HCT116 (cell line): Measurements from ENCODE around the gene TSPEAR. TPM values are rescaled to one million over a fixed set of nuclear protein-coding genes. Genes with fewer than 3 reads are reported as not detected.
"Not testable (repeated sequence)": the region's sequence is repeated elsewhere in the genome, so short reads cannot be mapped to it uniquely, and the experiment has no call there.

ENCODE experiments used
- ATAC-seq: fragments of 200-7000 bp; cut with Tn5 transposase; 2 replicates; pipeline ENCODE4 v1.9.1; 2020; ENCODE audit warnings: mild to moderate bottlenecking, moderate library complexity
- BruUV-seq: library from RNA; stranded (reverse); fragments of 400-500 nt; replicated peaks from 2 replicates; lab custom pipeline; 2021; lab: Mats Ljungman, UMichigan
- CTCF ChIA-PET: fragments of 300-600 bp; sonication (Branson Sonifier 250); formaldehyde crosslinking; loops from one replicate; lab custom pipeline; 2021; ENCODE audit warnings: antibody characterized with exemption; lab: Charles Lee
- POLR2A ChIA-PET: fragments of 300-600, 350-600 bp; sonication (Branson Sonifier 250); formaldehyde crosslinking; loops from one replicate; lab custom pipeline; 2021; ENCODE audit warnings: antibody characterized with exemption; lab: Charles Lee
- RAD21 ChIA-PET, 2 experiments: fragments of 300-600 bp; sonication (Branson Sonifier 250); formaldehyde crosslinking; loops; one replicate each; lab custom pipeline; 2023; ENCODE audit warnings: low total read pairs in 2 of 2; ENCODE audit not compliant: uncharacterized antibody in 2 of 2, unreplicated experiment in 2 of 2, low non-redundant PET in 1 of 2; lab: Charles Lee
- DNase-seq: peaks from one replicate; pipeline ENCODE4 v3.0.0-alpha.2; 2010; ENCODE audit warnings: low read depth, low spot score
- H2AFZ ChIP-seq: fragments of 200-600 bp; shearing (Covaris generic), sonication (generic); 2 replicates; pipeline ENCODE4 v1.6.1; 2017; ENCODE audit warnings: low read depth, mixed run types, mixed read lengths, antibody characterized with exemption, low read length; ENCODE audit not compliant: poor library complexity, severe bottlenecking
- H3K27ac ChIP-seq: 2 replicates; pipeline ENCODE4 v1.5.1; 2012; ENCODE audit warnings: low read depth, low read length
- H3K27me3 ChIP-seq: fragments of 200-600 bp; sonication (generic); 2 replicates; pipeline ENCODE4 v1.6.1; 2016; ENCODE audit warnings: mixed run types, low read length, mixed read lengths; ENCODE audit not compliant: insufficient read depth
- H3K36me3 ChIP-seq, 2 experiments: fragments of 200-500 bp in 1 of 2; fragments of 200-600 bp in 1 of 2; sonication (Bioruptor generic) in 1 of 2; sonication (generic) in 1 of 2; 2 replicates each; pipeline versions ENCODE4 v1.5.1 to v1.6.1; 2014 to 2016; ENCODE audit warnings: low read length in 2 of 2, inconsistent platforms in 1 of 2, mixed read lengths in 1 of 2, mixed run types in 1 of 2; ENCODE audit not compliant: insufficient read depth in 2 of 2, control insufficient read depth in 1 of 2
- H3K4me1 ChIP-seq, 2 experiments: fragments of 200-600 bp in 1 of 2; sonication (generic) in 1 of 2; 2 replicates each; pipeline versions ENCODE4 v1.5.1 to v1.6.1; 2012 to 2017; ENCODE audit warnings: low read length in 2 of 2, inconsistent platforms in 1 of 2, mild to moderate bottlenecking in 1 of 2, mixed read lengths in 1 of 2, mixed run types in 1 of 2, moderate library complexity in 1 of 2; ENCODE audit not compliant: insufficient read depth in 2 of 2, control insufficient read depth in 1 of 2
- H3K4me2 ChIP-seq: fragments of 200-600 bp; sonication (generic); 2 replicates; pipeline ENCODE4 v1.6.1; 2017; ENCODE audit warnings: mixed run types, low read length, mixed read lengths
- H3K4me3 ChIP-seq, 2 experiments: fragments of 200-600 bp in 1 of 2; sonication (generic) in 1 of 2; replicated peaks in 1 of 2; 2 replicates each; pipeline ENCODE4 v1.5.1; 2011 to 2016; ENCODE audit warnings: low read length in 2 of 2, control low read depth in 1 of 2, low read depth in 1 of 2, mild to moderate bottlenecking in 1 of 2, mixed read lengths in 1 of 2, mixed run types in 1 of 2
- H3K79me2 ChIP-seq: fragments of 200-600 bp; sonication (generic); 2 replicates; pipeline ENCODE4 v1.6.1; 2017; ENCODE audit warnings: mild to moderate bottlenecking, mixed run types, low read length, moderate library complexity, mixed read lengths; ENCODE audit not compliant: insufficient read depth
- H3K9ac ChIP-seq: fragments of 200-600 bp; sonication (generic); 2 replicates; pipeline ENCODE4 v1.6.1; 2016; ENCODE audit warnings: low read length, mixed read lengths
- H3K9me2 ChIP-seq: fragments of 200-600 bp; sonication (generic), shearing (Covaris generic); 2 replicates; pipeline ENCODE4 v1.6.1; 2017; ENCODE audit warnings: mixed run types, mild to moderate bottlenecking, moderate library complexity; ENCODE audit not compliant: insufficient read depth
- H3K9me3 ChIP-seq, 2 experiments: fragments of 200-500 bp in 1 of 2; fragments of 200-600 bp in 1 of 2; sonication (Bioruptor generic) in 1 of 2; sonication (generic) in 1 of 2; 2 replicates each; pipeline ENCODE4 v1.6.1; 2014 to 2017; ENCODE audit warnings: low read length in 2 of 2, mixed read lengths in 2 of 2, inconsistent platforms in 1 of 2, low read depth in 1 of 2, mild to moderate bottlenecking in 1 of 2, mixed run types in 1 of 2, moderate library complexity in 1 of 2; ENCODE audit not compliant: control insufficient read depth in 1 of 2, insufficient read depth in 1 of 2
- H4K20me1 ChIP-seq: fragments of 200-600 bp; sonication (generic), shearing (Covaris generic); 2 replicates; pipeline ENCODE4 v1.6.1; 2017; ENCODE audit warnings: mixed run types, mild to moderate bottlenecking, moderate library complexity; ENCODE audit not compliant: insufficient read depth
- CEBPB ChIP-seq: IDR thresholded peaks from 2 replicates; pipeline ENCODE4 v1.6.1; 2012; ENCODE audit warnings: low read depth
- EGR1 ChIP-seq: IDR thresholded peaks from 2 replicates; pipeline ENCODE4 v1.6.1; 2012; ENCODE audit warnings: low read depth
- ELF1 ChIP-seq: IDR thresholded peaks from 2 replicates; pipeline ENCODE4 v1.6.1; 2012; ENCODE audit warnings: low read depth, borderline replicate concordance
- EZH2 ChIP-seq: fragments of 200-600 bp; sonication (generic); IDR thresholded peaks from 2 replicates; pipeline ENCODE4 v1.6.1; 2017; ENCODE audit warnings: antibody characterized with exemption, mixed run types
- EZH2phosphoT487 ChIP-seq: fragments of 200-600 bp; IDR thresholded peaks from 2 replicates; pipeline ENCODE4 v1.6.1; 2018; ENCODE audit warnings: antibody characterized with exemption, borderline replicate concordance
- FOSL1 ChIP-seq: IDR thresholded peaks from 2 replicates; pipeline ENCODE4 v1.6.1; 2012; ENCODE audit warnings: low read depth
- JUND ChIP-seq: IDR thresholded peaks from 2 replicates; pipeline ENCODE4 v1.6.1; 2012
- POLR2AphosphoS5 ChIP-seq: IDR thresholded peaks from 2 replicates; pipeline ENCODE4 v1.6.1; 2011; ENCODE audit warnings: mild to moderate bottlenecking, low read depth, low read length, moderate library complexity
- RAD21 ChIP-seq: IDR thresholded peaks from 2 replicates; pipeline ENCODE4 v1.6.1; 2012; ENCODE audit warnings: low read depth, mild to moderate bottlenecking
- SRF ChIP-seq: IDR thresholded peaks from 2 replicates; pipeline ENCODE4 v1.6.1; 2012; ENCODE audit warnings: low read depth
- YY1 ChIP-seq: IDR thresholded peaks from 2 replicates; pipeline ENCODE4 v1.6.1; 2011; ENCODE audit warnings: low read length, low read depth, moderate library complexity, mild to moderate bottlenecking; ENCODE audit not compliant: insufficient replicate concordance; ENCODE audit errors: extremely low read depth
- ZNF274 ChIP-seq: fragments of 200-500 bp; sonication (Bioruptor generic); IDR thresholded peaks from 2 replicates; pipeline ENCODE4 v1.6.1; 2014; ENCODE audit warnings: mild to moderate bottlenecking, low read depth, low read length, inconsistent platforms
- intact Hi-C: fragments of 100-400 bp; cut with micrococcal nuclease; formaldehyde crosslinking; loops from 2 replicates; pipeline ENCODE4 v1.10.0; 2022
- total RNA-seq: library from RNA; stranded (reverse); gene quantifications from one replicate; pipeline ENCODE4 v1.2.1, GENCODE V29; 2021; ENCODE audit not compliant: unreplicated experiment
- TF ChIP-seq, protein P1 (sequence below): IDR thresholded peaks from 2 replicates; pipeline ENCODE4 v1.6.1; 2012
- TF ChIP-seq, protein P2 (sequence below): IDR thresholded peaks from 2 replicates; pipeline ENCODE4 v1.6.1; 2012; ENCODE audit warnings: low read depth
- TF ChIP-seq, protein P3 (sequence below), 3 experiments: fragments of 200-600 bp in 1 of 3; sonication (generic) in 1 of 3; IDR thresholded peaks in 2 of 3; conservative IDR thresholded peaks in 1 of 3; 2 replicates each; pipeline ENCODE4 v1.5.1; 2012 to 2017; ENCODE audit warnings: low read depth in 2 of 3, low read length in 2 of 3, antibody characterized with exemption in 1 of 3, borderline replicate concordance in 1 of 3, control low read depth in 1 of 3, mild to moderate bottlenecking in 1 of 3, mixed read lengths in 1 of 3, mixed run types in 1 of 3, moderate library complexity in 1 of 3; ENCODE audit not compliant: insufficient read depth in 1 of 3

The TSPEAR gene
- total RNA-seq, 1 experiment from 2014 or later = not detected

DNA sequence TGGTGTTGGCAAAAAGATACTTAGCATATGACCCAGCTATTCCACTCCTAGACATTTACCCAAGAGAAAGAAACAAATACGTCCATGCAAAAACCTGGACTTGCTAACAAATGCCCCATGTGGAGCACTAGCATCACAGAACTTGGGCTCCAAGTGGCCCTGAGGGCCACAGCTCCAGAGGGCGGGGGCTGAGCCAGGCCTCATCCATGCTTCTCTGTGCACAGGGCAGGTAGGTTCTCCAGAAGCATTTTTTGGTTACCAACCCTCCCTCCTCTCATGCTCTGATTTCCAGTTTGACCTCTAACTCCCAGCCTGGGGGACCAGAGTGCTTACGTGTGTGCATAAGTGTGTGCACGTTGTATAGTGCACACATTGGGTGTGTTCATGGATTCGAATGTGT, 46.7 kb downstream of the TSPEAR start:
- ChIA-PET RAD21 (no interaction called here), POLR2A (no interaction called here)
- H3K9me2 ChIP-seq = no peaks in the 10 kb centered on the region

DNA sequence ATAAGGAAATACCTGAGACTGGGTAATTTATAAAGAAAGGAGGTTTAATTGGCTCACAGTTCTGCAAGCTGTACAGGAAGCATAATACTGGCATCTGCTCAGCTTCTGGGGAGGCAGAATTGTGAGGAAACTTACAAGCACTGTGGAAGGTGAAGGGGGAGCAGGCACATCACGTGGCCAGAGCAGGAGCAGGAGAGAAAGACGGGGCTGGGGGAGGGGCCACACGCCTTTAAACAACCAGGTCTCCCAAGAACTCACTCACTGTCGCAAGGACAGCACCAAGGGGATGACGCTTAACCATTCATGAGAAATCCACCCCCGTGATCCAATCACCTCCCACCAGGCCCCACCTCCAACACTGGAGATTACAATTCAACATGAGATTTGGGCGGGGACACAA, 49.8 kb downstream of the TSPEAR start:
- BruUV-seq, H3K36me3 ChIP-seq, H3K4me2 ChIP-seq, intact Hi-C loops, CTCF ChIA-PET, H3K4me3 ChIP-seq, ATAC-seq, H3K9me3 ChIP-seq, H3K4me1 ChIP-seq, H3K9ac ChIP-seq, H3K9me2 ChIP-seq, DNase-seq, H3K27me3 ChIP-seq, H3K79me2 ChIP-seq, POLR2A ChIA-PET, H3K27ac ChIP-seq, H4K20me1 ChIP-seq, RAD21 ChIA-PET, H2AFZ ChIP-seq: not testable (repeated sequence)

More for the DNA sequence above, 46.7 kb downstream of the TSPEAR start:
- Histone ChIP-seq H3K27me3 (0 out of 2 replicates have a peak, but pooled peaks cover 5% of the 10 kb centered on the region), H2AFZ (no peak overlapping the region), H3K4me3 (no peak overlapping the region), H3K9ac (no peak overlapping the region), H3K4me1 (no peaks in the 10 kb centered on the region), H3K9me3 (no peaks in the 10 kb centered on the region), H3K27ac (no peak overlapping the region), H3K4me2 (no peak overlapping the region), H3K36me3 (no peaks in the 10 kb centered on the region; a peak in 1 of 4 replicates), H4K20me1 (no peaks in the 10 kb centered on the region), H3K79me2 (no peaks in the 10 kb centered on the region)
- DNase-seq (no peak), ATAC-seq (no peak)
- CTCF ChIA-PET = no interaction called here
- intact Hi-C loops = no loop called here
- no TSS peak for BruUV-seq
- no peak for TF ChIP-seq EZH2phosphoT487
- TF ChIP-seq FOSL1 = no peak
- no peak for TF ChIP-seq EGR1
- no peak for TF ChIP-seq POLR2AphosphoS5
- TF ChIP-seq ZNF274 = no peak
- TF ChIP-seq, protein P1, sequence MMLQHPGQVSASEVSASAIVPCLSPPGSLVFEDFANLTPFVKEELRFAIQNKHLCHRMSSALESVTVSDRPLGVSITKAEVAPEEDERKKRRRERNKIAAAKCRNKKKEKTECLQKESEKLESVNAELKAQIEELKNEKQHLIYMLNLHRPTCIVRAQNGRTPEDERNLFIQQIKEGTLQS = no peak
- TF ChIP-seq, protein P2, sequence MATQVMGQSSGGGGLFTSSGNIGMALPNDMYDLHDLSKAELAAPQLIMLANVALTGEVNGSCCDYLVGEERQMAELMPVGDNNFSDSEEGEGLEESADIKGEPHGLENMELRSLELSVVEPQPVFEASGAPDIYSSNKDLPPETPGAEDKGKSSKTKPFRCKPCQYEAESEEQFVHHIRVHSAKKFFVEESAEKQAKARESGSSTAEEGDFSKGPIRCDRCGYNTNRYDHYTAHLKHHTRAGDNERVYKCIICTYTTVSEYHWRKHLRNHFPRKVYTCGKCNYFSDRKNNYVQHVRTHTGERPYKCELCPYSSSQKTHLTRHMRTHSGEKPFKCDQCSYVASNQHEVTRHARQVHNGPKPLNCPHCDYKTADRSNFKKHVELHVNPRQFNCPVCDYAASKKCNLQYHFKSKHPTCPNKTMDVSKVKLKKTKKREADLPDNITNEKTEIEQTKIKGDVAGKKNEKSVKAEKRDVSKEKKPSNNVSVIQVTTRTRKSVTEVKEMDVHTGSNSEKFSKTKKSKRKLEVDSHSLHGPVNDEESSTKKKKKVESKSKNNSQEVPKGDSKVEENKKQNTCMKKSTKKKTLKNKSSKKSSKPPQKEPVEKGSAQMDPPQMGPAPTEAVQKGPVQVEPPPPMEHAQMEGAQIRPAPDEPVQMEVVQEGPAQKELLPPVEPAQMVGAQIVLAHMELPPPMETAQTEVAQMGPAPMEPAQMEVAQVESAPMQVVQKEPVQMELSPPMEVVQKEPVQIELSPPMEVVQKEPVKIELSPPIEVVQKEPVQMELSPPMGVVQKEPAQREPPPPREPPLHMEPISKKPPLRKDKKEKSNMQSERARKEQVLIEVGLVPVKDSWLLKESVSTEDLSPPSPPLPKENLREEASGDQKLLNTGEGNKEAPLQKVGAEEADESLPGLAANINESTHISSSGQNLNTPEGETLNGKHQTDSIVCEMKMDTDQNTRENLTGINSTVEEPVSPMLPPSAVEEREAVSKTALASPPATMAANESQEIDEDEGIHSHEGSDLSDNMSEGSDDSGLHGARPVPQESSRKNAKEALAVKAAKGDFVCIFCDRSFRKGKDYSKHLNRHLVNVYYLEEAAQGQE = no peak
- TF ChIP-seq CEBPB = no peak
- TF ChIP-seq RAD21 = no peak
- TF ChIP-seq SRF = no peak
- no peak for TF ChIP-seq EZH2
- TF ChIP-seq YY1 = no peak
- TF ChIP-seq, protein P3, sequence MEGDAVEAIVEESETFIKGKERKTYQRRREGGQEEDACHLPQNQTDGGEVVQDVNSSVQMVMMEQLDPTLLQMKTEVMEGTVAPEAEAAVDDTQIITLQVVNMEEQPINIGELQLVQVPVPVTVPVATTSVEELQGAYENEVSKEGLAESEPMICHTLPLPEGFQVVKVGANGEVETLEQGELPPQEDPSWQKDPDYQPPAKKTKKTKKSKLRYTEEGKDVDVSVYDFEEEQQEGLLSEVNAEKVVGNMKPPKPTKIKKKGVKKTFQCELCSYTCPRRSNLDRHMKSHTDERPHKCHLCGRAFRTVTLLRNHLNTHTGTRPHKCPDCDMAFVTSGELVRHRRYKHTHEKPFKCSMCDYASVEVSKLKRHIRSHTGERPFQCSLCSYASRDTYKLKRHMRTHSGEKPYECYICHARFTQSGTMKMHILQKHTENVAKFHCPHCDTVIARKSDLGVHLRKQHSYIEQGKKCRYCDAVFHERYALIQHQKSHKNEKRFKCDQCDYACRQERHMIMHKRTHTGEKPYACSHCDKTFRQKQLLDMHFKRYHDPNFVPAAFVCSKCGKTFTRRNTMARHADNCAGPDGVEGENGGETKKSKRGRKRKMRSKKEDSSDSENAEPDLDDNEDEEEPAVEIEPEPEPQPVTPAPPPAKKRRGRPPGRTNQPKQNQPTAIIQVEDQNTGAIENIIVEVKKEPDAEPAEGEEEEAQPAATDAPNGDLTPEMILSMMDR (IDR thresholded peaks at IDR 0.05 in 2 of 3, conservative IDR thresholded peaks at IDR 0.05 in 1 of 3; ENCODE audit: borderline replicate concordance in 1 of 3, insufficient read depth in 1 of 3, low read depth in 2 of 3, low read length in 2 of 3) = no peak
- TF ChIP-seq ELF1 = no peak
- TF ChIP-seq JUND = no peak
